GM19025 (cell line): ENCODE measurements around the gene PKD2.
A peak's percentile ranks its signal among the peaks of the same experiment; 100 is the strongest.

Experiments
- ATAC-seq: cut with Tn5 transposase; IDR thresholded peaks from one replicate; pipeline ENCODE4 v1.9.1; 2021; ENCODE audit warnings: mild to moderate bottlenecking, low read depth, moderate library complexity; ENCODE audit not compliant: unreplicated experiment

Gene PKD2

DNA sequence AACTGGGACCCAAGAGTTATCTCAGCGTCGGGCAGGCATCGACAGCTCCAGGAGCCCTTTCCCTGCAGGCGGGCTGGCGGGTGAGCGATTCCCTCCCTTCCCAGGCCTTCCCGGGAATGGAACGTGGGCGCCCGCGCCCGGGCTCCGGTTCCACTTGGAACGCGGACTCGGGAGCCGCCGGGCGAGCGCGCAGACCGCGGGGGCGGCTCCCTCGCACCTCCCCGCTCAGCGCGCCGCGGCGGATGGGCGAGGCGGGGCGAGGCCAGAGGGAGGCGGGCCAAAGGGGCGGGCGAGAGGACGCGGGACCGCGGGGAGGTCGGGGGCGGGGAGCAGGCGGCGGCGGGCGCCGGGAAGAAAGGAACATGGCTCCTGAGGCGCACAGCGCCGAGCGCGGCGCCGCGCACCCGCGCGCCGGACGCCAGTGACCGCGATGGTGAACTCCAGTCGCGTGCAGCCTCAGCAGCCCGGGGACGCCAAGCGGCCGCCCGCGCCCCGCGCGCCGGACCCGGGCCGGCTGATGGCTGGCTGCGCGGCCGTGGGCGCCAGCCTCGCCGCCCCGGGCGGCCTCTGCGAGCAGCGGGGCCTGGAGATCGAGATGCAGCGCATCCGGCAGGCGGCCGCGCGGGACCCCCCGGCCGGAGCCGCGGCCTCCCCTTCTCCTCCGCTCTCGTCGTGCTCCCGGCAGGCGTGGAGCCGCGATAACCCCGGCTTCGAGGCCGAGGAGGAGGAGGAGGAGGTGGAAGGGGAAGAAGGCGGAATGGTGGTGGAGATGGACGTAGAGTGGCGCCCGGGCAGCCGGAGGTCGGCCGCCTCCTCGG lies at the start of gene PKD2:
Gene PKD2, plus strand, starts transcription at position 332 of the 818 bp plus-strand sequence. Its CDS starts 99 bp downstream, at position 431.
- peak; percentile 88 for ATAC-seq

DNA sequence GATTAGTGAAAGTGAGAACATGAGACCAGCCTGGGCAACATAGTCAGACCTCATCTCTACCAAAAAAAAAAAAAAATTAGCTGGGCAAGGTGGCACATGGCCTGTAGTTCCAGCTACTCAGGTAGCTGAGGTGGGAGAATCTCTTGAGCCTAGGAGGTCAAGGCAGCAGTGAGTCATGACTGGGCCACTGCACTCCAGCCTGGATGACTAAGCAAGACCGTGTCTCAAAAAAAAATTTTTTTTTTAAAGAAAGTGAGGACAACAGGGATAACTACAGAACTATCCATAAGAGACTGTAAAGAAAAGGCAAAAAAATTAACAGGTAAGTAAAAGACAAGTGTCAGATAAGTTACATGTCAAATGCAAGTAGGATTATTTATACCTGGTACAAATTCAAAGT lies 45.4 kb upstream of the PKD2 start:
- no peak for ATAC-seq

DNA sequence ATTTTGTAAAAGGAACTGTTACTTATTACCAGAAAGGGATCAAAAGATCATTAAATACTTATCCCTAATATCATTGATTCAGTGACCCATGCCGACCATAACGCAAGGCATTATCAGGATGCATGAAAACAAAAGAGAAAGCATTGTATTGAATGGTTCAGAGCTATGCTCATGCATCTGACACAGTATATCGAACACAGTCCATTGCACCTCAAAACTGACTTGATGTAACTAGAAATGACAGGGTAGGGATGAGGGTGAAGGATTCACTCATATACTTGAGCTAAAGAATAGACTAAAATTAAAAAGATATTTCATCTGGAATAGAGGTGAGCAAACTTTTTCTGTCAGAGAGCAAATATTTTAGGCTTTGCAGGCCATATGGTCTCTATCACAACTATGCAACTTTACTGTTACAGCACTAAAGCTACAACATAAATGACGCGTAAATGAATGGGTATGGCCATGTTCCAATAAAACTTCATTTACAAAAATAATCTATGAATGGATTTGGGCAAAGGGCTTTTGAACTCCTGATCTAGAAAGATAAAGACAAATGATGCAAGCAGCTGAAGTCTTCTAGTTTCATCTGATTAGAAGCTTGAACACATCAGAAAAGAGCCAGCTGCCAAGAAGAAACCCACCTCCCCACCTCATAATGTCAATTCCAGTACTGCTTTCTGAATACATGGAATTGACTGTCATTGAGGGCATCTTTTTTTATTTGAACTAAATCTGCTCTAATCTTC lies 44.9 kb upstream of the PKD2 start:
- no peak for ATAC-seq

DNA sequence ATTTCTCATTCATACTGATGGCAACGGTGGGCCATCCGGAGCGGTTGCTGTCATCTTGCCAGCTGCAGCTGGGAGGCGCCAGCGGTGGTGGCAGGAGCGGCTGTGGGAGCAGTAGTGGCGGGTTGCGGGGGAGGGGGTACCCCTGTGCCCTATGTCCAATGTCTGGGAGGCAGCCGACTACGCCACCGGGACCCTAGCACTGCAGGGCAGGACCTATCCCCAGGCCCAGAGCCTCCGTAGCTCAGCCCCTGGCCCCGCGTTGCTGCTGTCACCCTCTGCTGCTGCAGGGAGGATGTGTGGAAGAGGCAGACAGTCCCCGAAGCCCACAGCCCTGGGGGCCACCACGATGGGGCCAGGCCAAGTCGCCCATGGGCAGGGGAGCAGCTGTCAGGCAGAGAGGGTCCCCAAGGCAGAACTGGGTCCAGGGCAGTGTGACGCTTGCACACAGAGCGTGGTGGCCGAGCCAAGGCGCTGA lies 41.9 kb upstream of the PKD2 start:
- ATAC-seq = no peak

DNA sequence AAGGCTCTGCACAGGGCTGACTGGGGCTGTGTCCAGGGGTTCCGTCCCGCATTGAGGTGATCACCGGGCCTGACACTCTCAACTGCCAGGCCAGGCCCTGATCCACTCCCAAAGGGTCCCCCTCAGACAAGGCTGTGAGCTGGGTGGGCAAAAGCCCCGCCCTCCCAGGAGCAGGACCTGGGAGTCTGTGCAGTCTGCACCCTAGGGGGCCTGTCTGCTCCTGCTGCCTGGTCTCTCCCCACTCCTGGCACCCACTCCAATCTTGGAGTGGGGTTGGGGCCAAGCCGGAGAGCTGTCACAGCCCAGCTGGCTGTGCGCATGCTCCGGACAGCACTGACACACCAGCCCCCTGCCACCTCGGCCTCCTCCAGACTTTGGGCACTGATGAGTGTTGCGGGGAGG lies 41.3 kb upstream of the PKD2 start:
- no peak for ATAC-seq

DNA sequence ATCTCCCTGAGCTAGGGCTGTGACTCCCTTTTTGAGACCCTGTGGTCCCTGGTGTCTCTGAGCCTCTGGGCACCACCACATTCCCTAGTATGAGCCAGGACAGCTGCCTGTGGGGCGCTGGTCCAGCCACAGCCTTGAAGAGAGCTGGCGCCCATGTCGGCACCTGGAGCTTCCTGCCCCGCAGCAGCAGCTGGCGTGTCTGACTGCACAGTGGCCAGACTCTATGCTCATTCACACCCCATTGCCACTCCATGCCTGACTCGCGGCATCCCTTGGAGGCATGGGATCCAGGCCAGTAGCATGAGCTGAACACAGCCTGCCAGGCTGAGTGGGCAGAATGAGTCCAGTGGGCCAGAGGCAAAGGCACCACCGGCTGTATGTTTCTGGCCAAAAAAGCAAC lies 40.2 kb upstream of the PKD2 start:
- ATAC-seq = no peak

DNA sequence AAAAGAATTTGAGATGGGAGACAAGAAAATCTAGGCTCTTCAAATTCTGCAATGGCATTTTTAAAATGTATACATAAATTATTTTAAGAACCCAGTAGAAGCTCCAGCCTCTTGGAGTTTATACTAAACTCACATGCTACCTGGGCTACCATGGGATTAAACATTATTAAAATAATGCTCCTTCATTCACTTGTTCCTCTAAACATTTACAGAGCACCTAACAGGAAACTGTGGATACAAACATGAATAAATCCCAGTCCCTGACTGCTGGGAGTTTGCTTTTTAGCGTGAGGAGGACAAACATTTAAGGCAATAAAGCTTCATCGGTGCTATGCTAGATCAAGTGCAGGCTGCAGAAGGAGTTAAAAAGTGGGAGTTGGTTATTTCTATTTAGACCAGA lies 37.3 kb upstream of the PKD2 start:
- ATAC-seq = no peak

DNA sequence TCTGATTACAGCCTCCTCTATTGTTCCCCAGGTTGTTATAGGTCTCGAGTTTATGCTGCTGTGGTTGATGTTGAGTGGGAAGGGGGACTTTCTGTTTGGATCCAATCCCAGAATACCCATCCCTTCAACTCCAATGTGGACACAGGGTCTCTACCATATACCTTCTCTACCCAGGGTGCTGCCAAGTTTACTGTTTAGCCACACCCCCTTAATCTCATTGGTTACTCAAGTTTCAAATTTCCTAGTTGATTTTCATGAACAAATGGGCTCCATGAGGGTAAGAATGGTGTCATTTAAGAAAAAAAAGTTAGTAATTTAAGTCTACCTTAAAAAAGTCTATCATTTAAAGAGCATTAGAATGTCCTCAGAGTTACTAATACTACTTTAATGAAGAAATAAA lies 35.6 kb upstream of the PKD2 start:
- ATAC-seq = no peak

DNA sequence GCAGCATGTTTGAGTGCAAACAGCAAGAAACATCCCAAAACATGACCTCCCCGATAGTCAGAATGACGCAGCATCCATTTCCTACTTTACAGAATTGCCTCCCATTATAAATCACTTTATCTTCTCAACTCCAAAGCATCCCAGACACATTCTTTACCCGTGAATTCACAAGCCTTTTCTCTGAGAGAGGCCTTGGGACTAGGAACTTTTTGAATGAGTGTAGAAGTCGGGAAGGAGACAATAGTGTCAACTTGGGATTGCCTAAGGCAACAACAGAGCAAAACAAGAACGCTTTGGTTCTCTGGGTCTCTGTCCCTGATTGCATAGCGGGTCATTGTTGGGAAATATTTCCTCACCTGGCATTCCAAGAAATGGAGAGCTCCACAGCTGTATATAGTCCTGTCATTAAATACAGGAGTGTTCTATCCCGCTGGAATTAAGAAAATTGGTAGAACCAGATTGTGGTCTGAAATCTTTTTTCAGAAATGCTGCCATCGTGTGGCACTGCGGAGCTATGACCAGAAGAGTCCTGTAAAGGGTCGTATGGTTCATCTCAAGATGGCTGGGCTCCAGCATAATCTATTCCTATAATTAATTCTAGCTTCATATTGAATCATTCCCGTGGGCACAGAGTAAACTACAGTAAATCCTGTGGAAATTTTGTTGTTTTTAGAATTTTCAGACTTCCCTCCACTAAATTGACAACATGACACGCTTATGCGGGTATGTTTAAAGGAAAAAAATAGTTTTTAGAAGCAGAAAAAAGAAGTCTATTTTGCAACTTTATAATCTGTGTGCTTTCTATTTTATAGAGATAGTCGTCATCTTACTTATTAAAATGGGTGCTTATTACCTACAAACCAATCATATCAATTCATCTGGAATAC lies 33.9 kb upstream of the PKD2 start:
- peak; percentile 65 for ATAC-seq

DNA sequence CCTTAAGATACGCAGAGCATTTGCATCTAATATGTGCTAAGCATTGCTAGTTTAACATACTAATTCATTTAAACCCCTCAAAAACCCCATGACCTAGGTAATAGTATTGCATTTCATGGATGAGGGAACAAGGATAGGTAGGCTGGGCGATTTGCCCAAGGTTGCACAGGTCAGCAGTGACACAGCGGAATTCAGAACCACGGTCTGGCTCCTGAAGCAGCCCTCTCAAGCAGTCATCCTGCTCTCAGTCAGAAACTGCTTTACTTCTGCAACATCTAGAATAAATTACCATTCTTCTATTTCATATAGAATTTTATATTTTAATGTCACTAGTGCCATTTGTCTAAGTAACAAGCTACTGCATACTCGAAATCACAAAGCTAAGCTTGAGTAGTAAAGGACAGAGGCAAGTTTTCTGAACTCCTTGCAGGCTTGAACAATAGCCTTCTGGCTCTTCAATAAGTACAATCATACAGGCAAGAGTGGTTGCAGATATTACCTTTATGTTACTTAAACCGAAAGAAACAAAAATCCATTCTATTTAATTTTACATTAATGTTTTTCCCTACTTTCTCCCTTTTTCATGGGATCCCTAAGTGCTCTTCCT lies 32.5 kb upstream of the PKD2 start:
- peak; percentile 18 for ATAC-seq

DNA sequence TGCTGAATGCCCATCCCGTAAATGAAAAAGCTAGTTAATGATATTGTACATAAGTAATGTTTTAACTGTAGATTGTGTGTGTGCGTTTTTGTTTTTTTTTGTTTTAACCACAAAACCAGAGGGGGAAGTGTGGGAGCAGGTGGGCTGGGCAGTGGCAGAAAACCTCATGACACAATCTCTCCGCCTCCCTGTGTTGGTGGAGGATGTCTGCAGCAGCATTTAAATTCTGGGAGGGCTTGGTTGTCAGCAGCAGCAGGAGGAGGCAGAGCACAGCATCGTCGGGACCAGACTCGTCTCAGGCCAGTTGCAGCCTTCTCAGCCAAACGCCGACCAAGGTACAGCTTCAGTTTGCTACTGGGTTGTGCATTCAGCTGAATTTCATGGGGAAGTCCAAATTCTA lies 32.0 kb upstream of the PKD2 start, which contains the start of gene SPP1:
Gene SPP1, plus strand, starts transcription at position 249 of the 400 bp plus-strand sequence. CDS start 1,182 bp downstream, outside the sequence.
- ATAC-seq = peak; percentile 52

DNA sequence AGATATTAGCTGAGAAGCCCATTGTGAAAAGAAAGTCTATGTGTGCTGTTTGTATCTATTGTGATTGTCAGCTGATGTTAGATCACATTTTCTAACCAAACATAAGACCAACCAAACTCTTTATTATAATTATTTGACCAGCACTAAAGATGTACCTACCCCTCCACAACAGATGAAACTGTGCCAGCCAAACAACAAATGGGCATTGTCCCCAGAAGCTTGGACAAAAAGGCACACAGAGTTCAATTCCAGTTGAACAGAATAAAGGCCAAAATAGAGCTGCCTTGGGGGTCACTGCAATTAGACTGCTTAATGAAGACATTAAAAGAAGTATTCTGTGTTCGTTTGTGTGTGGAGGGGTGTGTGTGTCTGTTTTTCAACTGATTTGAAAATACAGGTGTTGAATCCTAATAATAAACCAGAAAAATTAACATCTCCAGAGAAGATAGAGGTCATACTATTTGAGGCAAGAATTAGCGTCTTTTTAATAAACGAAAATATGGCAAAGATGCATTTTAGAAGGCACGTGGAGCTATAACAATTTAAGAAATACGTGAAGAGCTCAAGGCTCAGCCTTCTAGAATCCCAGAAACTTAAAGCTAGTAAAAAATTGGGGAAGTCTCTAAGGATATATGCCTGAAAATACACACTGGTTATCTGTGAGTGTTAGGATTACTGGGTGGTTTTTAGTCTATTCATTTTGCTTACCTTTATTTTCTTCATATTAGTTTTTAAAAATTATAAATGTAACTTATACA lies 29.7 kb upstream of the PKD2 start:
- no peak for ATAC-seq

DNA sequence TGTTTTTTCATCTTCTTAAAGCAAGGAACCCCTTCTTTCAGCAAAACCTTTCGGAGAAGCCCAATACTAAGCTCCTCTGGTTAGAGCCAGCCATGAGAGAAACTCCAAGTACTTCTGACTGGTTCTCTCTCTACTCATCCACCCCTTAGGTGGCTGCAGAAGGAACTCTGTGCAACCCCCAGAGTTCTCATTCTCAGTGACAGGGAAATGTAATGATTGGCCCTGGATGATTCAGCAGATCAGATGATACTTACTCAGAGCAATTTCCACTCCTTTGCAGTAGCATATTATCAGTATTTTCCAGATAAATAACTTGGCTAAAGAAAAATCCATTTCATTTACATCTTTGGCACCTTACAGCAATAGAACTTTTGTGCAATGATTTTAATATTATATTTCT lies 28.8 kb upstream of the PKD2 start:
- ATAC-seq = no peak

DNA sequence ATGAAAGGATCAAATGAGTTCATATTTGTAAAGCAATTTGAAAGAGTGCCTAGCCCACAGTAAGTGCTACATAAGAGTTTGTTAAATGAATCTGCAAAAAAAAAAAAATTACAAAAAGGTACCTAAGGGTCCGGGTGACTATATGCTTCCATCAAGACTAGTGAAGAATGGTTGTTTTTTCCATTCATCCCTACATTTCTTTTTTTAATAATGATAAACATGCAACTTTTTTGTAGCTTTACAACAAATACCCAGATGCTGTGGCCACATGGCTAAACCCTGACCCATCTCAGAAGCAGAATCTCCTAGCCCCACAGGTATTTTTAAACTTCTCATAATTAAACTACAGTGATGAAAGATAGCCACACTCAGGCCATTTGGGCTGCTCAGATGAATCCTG lies 27.6 kb upstream of the PKD2 start:
- ATAC-seq = no peak

DNA sequence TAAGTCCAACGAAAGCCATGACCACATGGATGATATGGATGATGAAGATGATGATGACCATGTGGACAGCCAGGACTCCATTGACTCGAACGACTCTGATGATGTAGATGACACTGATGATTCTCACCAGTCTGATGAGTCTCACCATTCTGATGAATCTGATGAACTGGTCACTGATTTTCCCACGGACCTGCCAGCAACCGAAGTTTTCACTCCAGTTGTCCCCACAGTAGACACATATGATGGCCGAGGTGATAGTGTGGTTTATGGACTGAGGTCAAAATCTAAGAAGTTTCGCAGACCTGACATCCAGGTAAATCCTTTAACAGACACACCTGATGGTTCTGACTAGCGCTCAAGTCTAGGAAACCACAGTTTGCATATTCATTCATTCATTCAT lies 25.9 kb upstream of the PKD2 start:
- no peak for ATAC-seq

DNA sequence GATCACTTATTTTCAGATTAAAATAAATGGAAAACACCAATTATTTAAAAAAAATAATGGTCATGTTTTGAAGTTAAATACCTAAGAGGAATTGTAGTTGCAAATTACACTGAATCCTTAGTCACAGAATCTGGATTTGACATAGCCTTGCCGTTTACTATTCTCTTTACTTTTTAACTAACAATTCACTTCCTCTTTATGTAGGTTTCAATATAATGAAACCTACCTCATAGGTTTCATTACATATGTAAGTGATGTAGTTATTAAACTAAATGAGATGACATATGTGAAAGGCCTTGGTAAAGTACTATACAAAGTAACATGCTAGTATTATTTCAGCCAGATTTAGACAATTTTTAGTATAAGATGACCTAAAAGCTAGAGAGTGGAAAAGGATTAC lies 25.4 kb upstream of the PKD2 start:
- no peak for ATAC-seq

DNA sequence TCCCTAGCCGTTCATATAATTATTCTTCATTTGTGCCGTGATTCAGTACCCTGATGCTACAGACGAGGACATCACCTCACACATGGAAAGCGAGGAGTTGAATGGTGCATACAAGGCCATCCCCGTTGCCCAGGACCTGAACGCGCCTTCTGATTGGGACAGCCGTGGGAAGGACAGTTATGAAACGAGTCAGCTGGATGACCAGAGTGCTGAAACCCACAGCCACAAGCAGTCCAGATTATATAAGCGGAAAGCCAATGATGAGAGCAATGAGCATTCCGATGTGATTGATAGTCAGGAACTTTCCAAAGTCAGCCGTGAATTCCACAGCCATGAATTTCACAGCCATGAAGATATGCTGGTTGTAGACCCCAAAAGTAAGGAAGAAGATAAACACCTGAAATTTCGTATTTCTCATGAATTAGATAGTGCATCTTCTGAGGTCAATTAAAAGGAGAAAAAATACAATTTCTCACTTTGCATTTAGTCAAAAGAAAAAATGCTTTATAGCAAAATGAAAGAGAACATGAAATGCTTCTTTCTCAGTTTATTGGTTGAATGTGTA lies 24.9 kb upstream of the PKD2 start:
- ATAC-seq = no peak

DNA sequence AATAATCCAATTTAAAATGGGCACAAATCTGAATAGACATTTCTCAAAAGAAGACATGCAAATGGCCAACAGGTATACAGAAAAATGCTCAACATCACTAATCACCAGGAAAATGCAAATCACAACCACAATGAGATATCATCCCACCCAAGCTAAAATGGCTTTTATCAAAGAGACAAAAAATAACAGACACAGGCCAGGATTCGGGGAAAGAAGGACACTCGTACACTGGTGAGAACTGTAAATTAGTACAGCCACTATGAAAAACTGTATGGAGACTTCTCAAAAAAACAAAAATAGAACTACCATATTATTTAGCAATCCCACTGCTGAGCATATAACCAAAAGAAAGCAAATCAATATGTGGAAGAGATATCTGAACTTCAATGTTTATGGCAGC lies 23.4 kb upstream of the PKD2 start:
- no peak for ATAC-seq
